GM12891 (cell line): ENCODE results near the gene SPOP.

ENCODE experiments used
- POLR2A ChIP-seq: IDR thresholded peaks from 2 replicates; pipeline ENCODE4 v1.6.1; 2011; ENCODE audit warnings: low read depth, low read length, control low read depth
- POLR2AphosphoS5 ChIP-seq: IDR thresholded peaks from 2 replicates; pipeline ENCODE4 v1.6.1; 2011; ENCODE audit warnings: low read depth, low read length, control low read depth
- POU2F2 ChIP-seq: IDR thresholded peaks from 2 replicates; pipeline ENCODE4 v1.6.1; 2011; ENCODE audit warnings: low read depth, mild to moderate bottlenecking, control low read depth, low read length, moderate library complexity
- SPI1 ChIP-seq: IDR thresholded peaks from 2 replicates; pipeline ENCODE4 v1.6.1; 2011; ENCODE audit warnings: low read depth, low read length, control low read depth

GRCh38 chr17:49589577-49589927 is 88.3 kb downstream of the SPOP start:
- no peak for TF ChIP-seq POLR2A
- no peak for TF ChIP-seq POLR2AphosphoS5
- TF ChIP-seq SPI1 = no peak
- no peak for TF ChIP-seq POU2F2
